ENCODE measurements around the gene HSPA1L.
"Not testable (repeated sequence)": the region's sequence is repeated elsewhere in the genome, so short reads cannot be mapped to it uniquely, and the experiment has no call there.

The HSPA1L gene

GRCh38 chr6:31815025-31815838 lies at the start of gene HSPA1L, which contains the start of gene HSPA1A:
Gene HSPA1L (minus strand): TSS chr6:31815283. CDS start chr6:31811972, 3,311 bp downstream.
Gene HSPA1A (plus strand): TSS chr6:31815543. CDS start chr6:31815757, 214 bp downstream.
- peak; percentile 93 for DNase-seq (ENCODE audit: low spot score)

- no peak for DNase-seq (ENCODE audit: low spot score)
These were observed 49.7 kb upstream of the HSPA1L start for GRCh38 chr6:31864818-31865204.

GRCh38 chr6:31864123-31864562 lies 49.1 kb upstream of the HSPA1L start:
- not testable (repeated sequence) for DNase-seq (ENCODE audit: low spot score)

- DNase-seq (ENCODE audit: low spot score), result peak; percentile 99
These were observed 47.5 kb upstream of the HSPA1L start, which contains the start of gene NEU1 for GRCh38 chr6:31862344-31863235. Gene NEU1 (minus strand): TSS chr6:31862821. CDS start chr6:31862776, 45 bp downstream.

- DNase-seq (ENCODE audit: low spot score), result no peak
These were observed 46.8 kb upstream of the HSPA1L start for GRCh38 chr6:31861919-31862343.

- no peak for DNase-seq (ENCODE audit: low spot score)
These were observed 46.1 kb upstream of the HSPA1L start for GRCh38 chr6:31861150-31861549.

- DNase-seq (ENCODE audit: low spot score), result no peak
These were observed 45.3 kb upstream of the HSPA1L start for GRCh38 chr6:31860349-31860748.

- no peak for DNase-seq (ENCODE audit: low spot score)
These were observed 44.8 kb upstream of the HSPA1L start for GRCh38 chr6:31859923-31860322.

- no peak for DNase-seq (ENCODE audit: low spot score)
These were observed 43.6 kb upstream of the HSPA1L start for GRCh38 chr6:31858707-31859106.

GRCh38 chr6:31857774-31858173 lies 42.7 kb upstream of the HSPA1L start:
- not testable (repeated sequence) for DNase-seq (ENCODE audit: low spot score)

GRCh38 chr6:31851980-31852718 lies 37.1 kb upstream of the HSPA1L start:
- not testable (repeated sequence) for DNase-seq (ENCODE audit: low spot score)

GRCh38 chr6:31851485-31851832 lies 36.4 kb upstream of the HSPA1L start:
- no peak for DNase-seq (ENCODE audit: low spot score)

- DNase-seq (ENCODE audit: low spot score), result no peak
These were observed 35.8 kb upstream of the HSPA1L start for GRCh38 chr6:31850765-31851484.

- no peak for DNase-seq (ENCODE audit: low spot score)
These were observed 32.3 kb upstream of the HSPA1L start for GRCh38 chr6:31847276-31847978.

- no peak for DNase-seq (ENCODE audit: low spot score)
These were observed 29.4 kb upstream of the HSPA1L start for GRCh38 chr6:31844507-31844906.

GRCh38 chr6:31842053-31842452 lies 27.0 kb upstream of the HSPA1L start:
- no peak for DNase-seq (ENCODE audit: low spot score)

GRCh38 chr6:31839779-31840126 lies 24.7 kb upstream of the HSPA1L start:
- DNase-seq (ENCODE audit: low spot score), result not testable (repeated sequence)

- no peak for DNase-seq (ENCODE audit: low spot score)
These were observed 23.9 kb upstream of the HSPA1L start for GRCh38 chr6:31838968-31839367.

GRCh38 chr6:31838114-31838553 lies 23.1 kb upstream of the HSPA1L start:
- DNase-seq (ENCODE audit: low spot score), result not testable (repeated sequence)

GRCh38 chr6:31837369-31838113 lies 22.5 kb upstream of the HSPA1L start:
- DNase-seq (ENCODE audit: low spot score), result no peak

All from HuH-7 (cell line).